Transverse colon (tissue), 4 donors: Measurements from ENCODE around the gene ID3. TPM values are rescaled to one million over a fixed set of nuclear protein-coding genes. Genes with fewer than 3 reads are reported as not detected.

Experiments
- DNase-seq: peaks from one replicate; pipeline ENCODE4 v3.0.0-alpha.2; 2019
- H3K27ac ChIP-seq, 4 donors: fragments of 200-600 bp; sonication (generic); 2 replicates each; pipeline ENCODE4 v1.5.1; 2016 to 2018; ENCODE audit warnings: inconsistent platforms in 4 of 4
- H3K27me3 ChIP-seq: fragments of 200-600 bp; sonication (generic); 2 replicates; pipeline ENCODE4 v1.5.1; 2017; ENCODE audit warnings: inconsistent platforms
- H3K36me3 ChIP-seq, 4 donors: fragments of 200-600 bp; sonication (generic); 2 replicates each; pipeline ENCODE4 v1.5.1; 2017 to 2019; ENCODE audit warnings: inconsistent platforms in 4 of 4
- H3K4me1 ChIP-seq, 4 donors: fragments of 200-600 bp; sonication (generic); 2 replicates each; pipeline ENCODE4 v1.5.1; 2017 to 2020; ENCODE audit warnings: inconsistent platforms in 4 of 4
- H3K4me3 ChIP-seq, 4 donors: fragments of 200-600 bp; sonication (generic); 1 replicate in 1 of 4; 2 replicates in 3 of 4; pipeline versions ENCODE4 v1.5.1 to v1.6.1; 2017 to 2019; ENCODE audit warnings: inconsistent platforms in 4 of 4
- H3K9me3 ChIP-seq, 2 donors: fragments of 200-600 bp; sonication (generic); 2 replicates each; pipeline ENCODE4 v1.5.1; 2017 to 2019; ENCODE audit warnings: inconsistent platforms in 2 of 2
- CTCF ChIP-seq, 5 experiments: fragments of 200-600 bp in 3 of 5; fragments of 450-650 bp in 2 of 5; sonication (generic) in 3 of 5; IDR thresholded peaks; 1 replicate in 2 of 5; 2 replicates in 3 of 5; pipeline ENCODE4 v1.5.1; 2016 to 2017; ENCODE audit warnings: antibody characterized with exemption in 5 of 5, inconsistent platforms in 3 of 5, mild to moderate bottlenecking in 2 of 5, moderate library complexity in 1 of 5
- EP300 ChIP-seq: sonication (generic); formaldehyde crosslinking; IDR thresholded peaks from one replicate; pipeline ENCODE4 v1.6.1; 2017; ENCODE audit warnings: antibody characterized with exemption, low read depth
- POLR2A ChIP-seq: fragments of 450-650 bp; IDR thresholded peaks from one replicate; pipeline ENCODE4 v1.6.1; 2016; ENCODE audit warnings: antibody characterized with exemption, mild to moderate bottlenecking, moderate library complexity
- POLR2AphosphoS5 ChIP-seq, 3 donors: sonication (generic); formaldehyde crosslinking; IDR thresholded peaks; one replicate each; pipeline ENCODE4 v1.6.1; 2016; ENCODE audit warnings: antibody characterized with exemption in 3 of 3
- WGBS, 2 donors: methylation state at CpG; one replicate each; pipeline ENCODE4 v1.1.5; 2018; ENCODE audit warnings: low coverage in 1 of 2; 5-methylcytosine and 5-hydroxymethylcytosine counted together
- in situ Hi-C, 4 donors: fragments of 200-750 bp; cut with MboI; loops; one replicate each; pipeline versions ENCODE4 v1.15.0 to v1.15.1; 2017; ENCODE audit warnings: low sequenced_read_pairs in 3 of 4, low pct_ligation_motif_present in 1 of 4, low pct_unique_long_range_greater_than_20kb in 1 of 4
- intact Hi-C: fragments of 100-400 bp; cut with DNase I; formaldehyde crosslinking; loops from one replicate; pipeline ENCODE4 v1.15.1; 2023; ENCODE audit warnings: low total_unique reads
- total RNA-seq, 4 donors: library from RNA; depleted of rRNA; stranded (reverse); fragments of >200 nt; gene quantifications; one replicate each; pipeline ENCODE4 v1.1.0, GENCODE V29; 2016

The ID3 gene
- total RNA-seq, 4 donors from 2014 or later = 174 to 363 (median 253) TPM

GRCh38 chr1:23573574-23574182 lies 14.4 kb upstream of the ID3 start:
- in situ Hi-C loops (no loop called here), intact Hi-C loops (no loop called here)
- H3K4me1 ChIP-seq = peaks cover 6 to 29% (median 22%) of the 10 kb centered on the region in 4 donors
- H3K27me3 ChIP-seq = no peaks in the 10 kb centered on the region
- WGBS, 2 donors = 61 to 80% methylated on average over 4 of the region's 4 CpGs
- DNase-seq = no peak
- H3K36me3 ChIP-seq = no peaks in the 10 kb centered on the region
- no peak for TF ChIP-seq POLR2AphosphoS5 (IDR thresholded peaks at IDR 0.05)
- TF ChIP-seq POLR2A = no peak
- no peak for TF ChIP-seq CTCF (IDR thresholded peaks at IDR 0.05)
- TF ChIP-seq EP300 = no peak
- H3K4me3 ChIP-seq = no peak overlapping the region
- no peak overlapping the region for H3K27ac ChIP-seq
- H3K9me3 ChIP-seq = no peaks in the 10 kb centered on the region

- H3K36me3 ChIP-seq = no peaks in the 10 kb centered on the region
- in situ Hi-C loops (no loop called here), intact Hi-C loops (no loop called here)
- whole genome bisulfite sequencing, 2 donors = 80% methylated on average over 3 of the region's 3 CpGs; no CpG with 5 or more reads in 1 of the 2 donors
- H3K4me3 ChIP-seq = no peak overlapping the region
- H3K9me3 ChIP-seq = no peaks in the 10 kb centered on the region
- DNase-seq = no peak
- no peak for TF ChIP-seq POLR2A
- TF ChIP-seq POLR2AphosphoS5 (IDR thresholded peaks at IDR 0.05) = no peak
- no peak for TF ChIP-seq EP300
- no peak for TF ChIP-seq CTCF (IDR thresholded peaks at IDR 0.05)
- H3K4me1 ChIP-seq = peaks cover 8 to 22% (median 14%) of the 10 kb centered on the region in 4 donors
- H3K27me3 ChIP-seq = peaks cover 3% of the 10 kb centered on the region
- no peak overlapping the region for H3K27ac ChIP-seq
These were observed 12.2 kb upstream of the ID3 start for GRCh38 chr1:23571465-23571864.

GRCh38 chr1:23570001-23570691 lies 10.8 kb upstream of the ID3 start:
- WGBS, 2 donors = 83 to 92% methylated on average over 1 to 4 of the region's 4 CpGs
- no peak overlapping the region for H3K27ac ChIP-seq
- peaks cover 3% of the 10 kb centered on the region for H3K27me3 ChIP-seq
- in situ Hi-C loops = no loop called here
- no peak for DNase-seq
- H3K9me3 ChIP-seq = no peaks in the 10 kb centered on the region
- intact Hi-C loops = no loop called here
- no peak overlapping the region for H3K4me3 ChIP-seq
- H3K36me3 ChIP-seq = no peaks in the 10 kb centered on the region
- TF ChIP-seq EP300 (no peak), POLR2A (no peak), CTCF (IDR thresholded peaks at IDR 0.05) (no peak), POLR2AphosphoS5 (IDR thresholded peaks at IDR 0.05) (no peak)
- H3K4me1 ChIP-seq = peaks cover 5 to 18% (median 13%) of the 10 kb centered on the region in 4 donors

- H3K36me3 ChIP-seq = no peaks in the 10 kb centered on the region
- DNase-seq = no peak
- peak overlapping the region; percentile 50 to 66 (median 54) for H3K4me3 ChIP-seq
- H3K4me1 ChIP-seq = peaks cover 11 to 30% (median 25%) of the 10 kb centered on the region in 4 donors
- TF ChIP-seq POLR2A (no peak), POLR2AphosphoS5 (IDR thresholded peaks at IDR 0.05) (no peak), CTCF (IDR thresholded peaks at IDR 0.05) (no peak)
- intact Hi-C loops = no loop called here
- 33 to 42% methylated on average over 7 to 16 of the region's 16 CpGs for WGBS, 2 donors
- H3K9me3 ChIP-seq = no peaks in the 10 kb centered on the region
- in situ Hi-C loops = no loop called here
- peak overlapping the region; percentile 73 to 84 (median 76) for H3K27ac ChIP-seq
- H3K27me3 ChIP-seq = peaks cover 3% of the 10 kb centered on the region
These were observed 9.5 kb upstream of the ID3 start for GRCh38 chr1:23568608-23569383.
